Suprapubic skin (tissue), 4 donors: Measurements from ENCODE around the gene AGMO.

Experiments used
- POLR2A ChIP-seq, 2 donors: fragments of 450-650 bp; IDR thresholded peaks; one replicate each; pipeline ENCODE4 v1.6.1; 2017; ENCODE audit warnings: antibody characterized with exemption in 2 of 2, mild to moderate bottlenecking in 2 of 2, moderate library complexity in 2 of 2
- POLR2AphosphoS5 ChIP-seq, 3 donors: sonication (generic); formaldehyde crosslinking; IDR thresholded peaks; one replicate each; pipeline ENCODE4 v1.6.1; 2017; ENCODE audit warnings: antibody characterized with exemption in 3 of 3
- TF ChIP-seq, protein P1 (sequence below), 2 donors: fragments of 200-600 bp in 1 of 2; fragments of 450-650 bp in 1 of 2; sonication (generic) in 1 of 2; IDR thresholded peaks; one replicate each; pipeline ENCODE4 v1.5.1; 2016 to 2019; ENCODE audit warnings: antibody characterized with exemption in 2 of 2, mild to moderate bottlenecking in 1 of 2, moderate library complexity in 1 of 2

DNA sequence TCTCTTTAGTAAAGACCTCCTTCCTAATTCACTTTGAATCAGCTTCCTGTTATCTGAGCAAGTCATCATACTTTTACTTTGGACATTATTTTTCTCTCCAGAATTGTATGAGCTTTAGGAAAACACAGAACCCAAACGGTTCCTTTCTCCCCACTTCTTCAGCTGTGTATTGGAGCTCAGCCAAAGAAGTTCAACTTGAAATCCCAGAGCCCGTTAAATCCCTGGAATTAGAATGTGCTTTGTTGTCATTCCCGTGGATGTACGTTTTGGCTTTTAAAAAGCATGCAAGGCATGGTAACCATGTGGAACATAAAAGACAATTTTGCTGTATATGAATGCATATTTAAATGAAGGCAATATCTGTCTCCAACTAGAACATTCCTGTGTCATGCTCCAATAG, 46.6 kb downstream of the AGMO start:
- TF ChIP-seq POLR2A (IDR thresholded peaks at IDR 0.05) = no peak
- TF ChIP-seq, protein P1, sequence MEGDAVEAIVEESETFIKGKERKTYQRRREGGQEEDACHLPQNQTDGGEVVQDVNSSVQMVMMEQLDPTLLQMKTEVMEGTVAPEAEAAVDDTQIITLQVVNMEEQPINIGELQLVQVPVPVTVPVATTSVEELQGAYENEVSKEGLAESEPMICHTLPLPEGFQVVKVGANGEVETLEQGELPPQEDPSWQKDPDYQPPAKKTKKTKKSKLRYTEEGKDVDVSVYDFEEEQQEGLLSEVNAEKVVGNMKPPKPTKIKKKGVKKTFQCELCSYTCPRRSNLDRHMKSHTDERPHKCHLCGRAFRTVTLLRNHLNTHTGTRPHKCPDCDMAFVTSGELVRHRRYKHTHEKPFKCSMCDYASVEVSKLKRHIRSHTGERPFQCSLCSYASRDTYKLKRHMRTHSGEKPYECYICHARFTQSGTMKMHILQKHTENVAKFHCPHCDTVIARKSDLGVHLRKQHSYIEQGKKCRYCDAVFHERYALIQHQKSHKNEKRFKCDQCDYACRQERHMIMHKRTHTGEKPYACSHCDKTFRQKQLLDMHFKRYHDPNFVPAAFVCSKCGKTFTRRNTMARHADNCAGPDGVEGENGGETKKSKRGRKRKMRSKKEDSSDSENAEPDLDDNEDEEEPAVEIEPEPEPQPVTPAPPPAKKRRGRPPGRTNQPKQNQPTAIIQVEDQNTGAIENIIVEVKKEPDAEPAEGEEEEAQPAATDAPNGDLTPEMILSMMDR (IDR thresholded peaks at IDR 0.05) = no peak
- no peak for TF ChIP-seq POLR2AphosphoS5 (IDR thresholded peaks at IDR 0.05)
